A673 (cell line): ENCODE measurements around the gene YIPF3.

Source experiments
- CTCF ChIP-seq: fragments of 300-800, 200-600 bp; sonication (generic); conservative IDR thresholded peaks from 2 replicates; pipeline ENCODE4 v1.5.1; 2017; ENCODE audit warnings: low read depth, mild to moderate bottlenecking, antibody characterized with exemption, low read length, moderate library complexity, mixed read lengths
- EZH2 ChIP-seq: fragments of 200-600 bp; sonication (generic); IDR thresholded peaks from 2 replicates; pipeline ENCODE4 v1.6.1; 2017; ENCODE audit warnings: borderline replicate concordance, low read depth, mild to moderate bottlenecking, mixed read lengths, antibody characterized with exemption, low read length; ENCODE audit not compliant: poor library complexity, severe bottlenecking

- TF ChIP-seq CTCF, result no peak
- TF ChIP-seq EZH2, result no peak
These were observed 22.4 kb downstream of the YIPF3 start for GRCh38 chr6:43494321-43494720.
